ENCODE data around the gene CCT3.
A peak's percentile ranks its signal among the peaks of the same experiment; 100 is the strongest.

Gene CCT3

GRCh38 chr1:156293895-156294294 lies 44.2 kb downstream of the CCT3 start:
- DNase-seq (ENCODE audit: extremely low read depth, low read depth): no peak
- TF ChIP-seq, protein P1, sequence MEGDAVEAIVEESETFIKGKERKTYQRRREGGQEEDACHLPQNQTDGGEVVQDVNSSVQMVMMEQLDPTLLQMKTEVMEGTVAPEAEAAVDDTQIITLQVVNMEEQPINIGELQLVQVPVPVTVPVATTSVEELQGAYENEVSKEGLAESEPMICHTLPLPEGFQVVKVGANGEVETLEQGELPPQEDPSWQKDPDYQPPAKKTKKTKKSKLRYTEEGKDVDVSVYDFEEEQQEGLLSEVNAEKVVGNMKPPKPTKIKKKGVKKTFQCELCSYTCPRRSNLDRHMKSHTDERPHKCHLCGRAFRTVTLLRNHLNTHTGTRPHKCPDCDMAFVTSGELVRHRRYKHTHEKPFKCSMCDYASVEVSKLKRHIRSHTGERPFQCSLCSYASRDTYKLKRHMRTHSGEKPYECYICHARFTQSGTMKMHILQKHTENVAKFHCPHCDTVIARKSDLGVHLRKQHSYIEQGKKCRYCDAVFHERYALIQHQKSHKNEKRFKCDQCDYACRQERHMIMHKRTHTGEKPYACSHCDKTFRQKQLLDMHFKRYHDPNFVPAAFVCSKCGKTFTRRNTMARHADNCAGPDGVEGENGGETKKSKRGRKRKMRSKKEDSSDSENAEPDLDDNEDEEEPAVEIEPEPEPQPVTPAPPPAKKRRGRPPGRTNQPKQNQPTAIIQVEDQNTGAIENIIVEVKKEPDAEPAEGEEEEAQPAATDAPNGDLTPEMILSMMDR (IDR thresholded peaks at IDR 0.05; ENCODE audit: low read depth, low read length): no peak

DNA sequence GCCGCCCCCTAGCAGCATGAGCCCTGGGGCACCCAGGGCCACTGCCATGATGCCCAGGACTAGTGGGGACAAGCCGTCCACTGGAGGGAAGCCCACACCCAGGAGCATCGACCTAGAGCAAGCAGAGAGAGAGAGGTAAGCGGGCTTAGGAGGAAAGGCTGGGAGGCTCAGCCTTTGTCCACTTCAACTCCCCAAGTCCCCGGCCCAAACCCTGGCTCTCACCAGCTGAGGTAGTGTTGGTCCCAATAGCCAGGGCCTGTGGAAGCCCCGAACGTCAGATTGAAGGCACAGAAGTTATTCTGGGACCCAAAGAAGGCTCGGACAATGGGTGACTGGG lies 45.0 kb downstream of the CCT3 start:
- no peak for DNase-seq (ENCODE audit: extremely low read depth, low read depth)
- TF ChIP-seq, protein P1 (IDR thresholded peaks at IDR 0.05; ENCODE audit: low read depth, low read length): no peak

DNA sequence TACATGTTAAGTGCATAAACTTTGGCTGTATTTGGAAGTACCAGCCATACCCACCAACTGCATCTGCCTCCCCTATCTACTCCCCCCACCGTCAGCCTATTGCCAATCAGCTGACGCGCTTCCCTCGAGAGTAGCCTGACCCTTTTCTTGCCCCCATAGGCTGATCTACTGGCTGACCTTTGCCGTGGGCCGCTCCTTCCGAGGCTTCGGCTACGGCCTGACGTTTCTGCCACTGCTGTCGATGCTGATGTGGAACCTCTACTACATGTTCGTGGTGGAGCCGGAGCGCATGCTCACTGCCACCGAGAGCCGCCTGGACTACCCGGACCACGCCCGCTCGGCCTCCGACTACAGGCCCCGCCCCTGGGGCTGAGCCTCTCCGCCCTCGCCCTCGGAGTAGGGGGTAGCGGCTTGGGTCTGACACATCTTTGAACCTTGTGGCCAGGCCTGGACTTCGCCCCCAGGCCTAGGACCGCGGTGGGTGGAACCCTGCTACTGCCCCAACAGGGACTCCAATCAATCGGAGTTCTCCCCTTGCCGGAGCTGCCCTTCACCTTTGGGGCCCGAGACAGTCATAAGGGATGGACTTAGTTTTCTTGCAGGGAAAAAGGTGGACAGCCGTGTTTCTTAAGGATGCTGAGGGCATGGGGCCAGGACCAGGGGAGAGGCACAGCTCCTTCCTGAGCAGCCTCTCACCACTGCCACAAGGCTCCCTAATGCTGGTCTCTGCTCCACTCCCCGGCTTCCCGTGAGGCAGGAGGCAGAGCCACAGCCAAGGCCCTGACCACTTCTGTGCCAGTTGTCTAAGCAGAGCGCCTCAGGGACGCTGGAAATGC lies 46.6 kb downstream of the CCT3 start:
- DNase-seq (ENCODE audit: extremely low read depth, low read depth): peak; percentile 50
- TF ChIP-seq, protein P1 (IDR thresholded peaks at IDR 0.05; ENCODE audit: low read depth, low read length): no peak

DNA sequence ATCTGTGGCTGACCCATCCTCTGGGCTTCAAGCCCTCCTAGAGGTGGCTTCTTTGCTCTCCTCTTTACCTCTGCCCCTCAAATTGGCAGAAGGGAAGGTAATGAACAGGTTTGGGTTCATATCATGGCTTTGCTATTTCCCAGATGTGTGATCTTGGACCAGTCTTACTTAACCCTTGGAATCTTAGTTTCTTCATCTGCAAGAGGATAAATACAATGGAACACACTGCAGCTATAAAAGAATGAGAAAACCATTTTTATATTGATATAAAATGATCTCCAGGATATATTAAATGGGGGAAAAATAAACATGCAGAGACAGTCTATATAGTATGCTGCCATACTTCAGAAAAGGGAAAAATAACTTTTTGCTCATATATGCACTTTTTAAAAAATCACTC lies 48.2 kb downstream of the CCT3 start:
- DNase-seq (ENCODE audit: extremely low read depth, low read depth): no peak
- TF ChIP-seq, protein P1 (IDR thresholded peaks at IDR 0.05; ENCODE audit: low read depth, low read length): no peak

- TF ChIP-seq, protein P1 (IDR thresholded peaks at IDR 0.05; ENCODE audit: low read depth, low read length): no peak
Observed at GRCh38 chr1:156286061-156286460, 52.0 kb downstream of the CCT3 start.

GRCh38 chr1:156285437-156285836 lies 52.7 kb downstream of the CCT3 start:
- no peak for DNase-seq (ENCODE audit: extremely low read depth, low read depth)
- TF ChIP-seq, protein P1 (IDR thresholded peaks at IDR 0.05; ENCODE audit: low read depth, low read length): no peak

More at GRCh38 chr1:156286061-156286460, 52.0 kb downstream of the CCT3 start:
- DNase-seq (ENCODE audit: extremely low read depth, low read depth): no peak

GRCh38 chr1:156284757-156285156 lies 53.3 kb downstream of the CCT3 start:
- DNase-seq (ENCODE audit: extremely low read depth, low read depth): no peak
- TF ChIP-seq, protein P1 (IDR thresholded peaks at IDR 0.05; ENCODE audit: low read depth, low read length): no peak
